ENCODE results near the gene MYO16.
"Not testable (repeated sequence)": the region's sequence is repeated elsewhere in the genome, so short reads cannot be mapped to it uniquely, and the experiment has no call there.

The MYO16 gene

GRCh38 chr13:108742701-108743451, 113.5 kb downstream of the MYO16 start:
- DNase-seq (ENCODE audit: low read depth): no peak

GRCh38 chr13:108743522-108743921, 114.1 kb downstream of the MYO16 start:
- no peak for DNase-seq (ENCODE audit: low read depth)

- no peak for DNase-seq (ENCODE audit: low read depth)
Observed at GRCh38 chr13:108747843-108748242, 118.4 kb downstream of the MYO16 start.

- DNase-seq (ENCODE audit: low read depth): no peak
Observed at GRCh38 chr13:108752276-108752675, 122.9 kb downstream of the MYO16 start.

- DNase-seq (ENCODE audit: low read depth): no peak
Observed at GRCh38 chr13:108755083-108755482, 125.7 kb downstream of the MYO16 start.

GRCh38 chr13:108760129-108760528, 130.7 kb downstream of the MYO16 start:
- no peak for DNase-seq (ENCODE audit: low read depth)

- no peak for DNase-seq (ENCODE audit: low read depth)
Observed at GRCh38 chr13:108760541-108760940, 131.1 kb downstream of the MYO16 start.

GRCh38 chr13:108768035-108768434, 138.6 kb downstream of the MYO16 start:
- no peak for DNase-seq (ENCODE audit: low read depth)

GRCh38 chr13:108769213-108770070, 140.0 kb downstream of the MYO16 start:
- DNase-seq (ENCODE audit: low read depth): no peak

GRCh38 chr13:108775597-108775996, 146.2 kb downstream of the MYO16 start:
- DNase-seq (ENCODE audit: low read depth): no peak

- DNase-seq (ENCODE audit: low read depth): no peak
Observed at GRCh38 chr13:108776650-108777049, 147.2 kb downstream of the MYO16 start.

- DNase-seq (ENCODE audit: low read depth): no peak
Observed at GRCh38 chr13:108777421-108778420, 148.3 kb downstream of the MYO16 start.

GRCh38 chr13:108779308-108779707, 149.9 kb downstream of the MYO16 start:
- DNase-seq (ENCODE audit: low read depth): no peak

- DNase-seq (ENCODE audit: low read depth): no peak
Observed at GRCh38 chr13:108780706-108781105, 151.3 kb downstream of the MYO16 start.

GRCh38 chr13:108781312-108781711, 151.9 kb downstream of the MYO16 start:
- no peak for DNase-seq (ENCODE audit: low read depth)

- DNase-seq (ENCODE audit: low read depth): not testable (repeated sequence)
Observed at GRCh38 chr13:108782480-108782879, 153.1 kb downstream of the MYO16 start.

- DNase-seq (ENCODE audit: low read depth): no peak
Observed at GRCh38 chr13:108785844-108786243, 156.4 kb downstream of the MYO16 start.

- no peak for DNase-seq (ENCODE audit: low read depth)
Observed at GRCh38 chr13:108786456-108787200, 157.2 kb downstream of the MYO16 start.

GRCh38 chr13:108787700-108788414, 158.4 kb downstream of the MYO16 start:
- no peak for DNase-seq (ENCODE audit: low read depth)

- no peak for DNase-seq (ENCODE audit: low read depth)
Observed at GRCh38 chr13:108789476-108789875, 160.1 kb downstream of the MYO16 start.

GRCh38 chr13:108795841-108796240, 166.4 kb downstream of the MYO16 start:
- DNase-seq (ENCODE audit: low read depth): no peak

All from activated gamma-delta T cell treated with anti-CD3 and anti-CD28 coated beads, Interleukin-2, amount 50 U/mL, for 16 hours (primary cell).